ENCODE data around the gene NARF.

NARF gene

DNA sequence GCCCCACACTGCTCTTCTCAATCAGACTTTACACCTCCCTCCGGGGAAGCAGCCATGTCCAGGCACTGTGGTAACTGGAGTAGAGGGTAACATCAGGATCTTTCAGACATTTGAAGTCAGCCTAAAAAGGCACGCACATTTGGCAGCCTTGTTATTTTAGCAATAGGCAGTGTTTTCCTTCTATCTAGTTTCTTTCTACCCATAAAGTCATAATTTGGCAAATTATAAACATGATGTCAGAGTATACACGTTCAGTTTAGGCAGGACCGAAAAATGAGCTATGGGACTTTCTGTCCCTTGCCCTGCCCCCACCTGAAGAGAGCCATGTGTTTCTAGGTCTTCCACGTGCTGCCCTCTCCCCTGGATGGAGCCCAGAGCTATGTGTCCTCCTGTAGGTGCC is 21.1 kb downstream of the NARF start:
- no peak for DNase-seq

DNA sequence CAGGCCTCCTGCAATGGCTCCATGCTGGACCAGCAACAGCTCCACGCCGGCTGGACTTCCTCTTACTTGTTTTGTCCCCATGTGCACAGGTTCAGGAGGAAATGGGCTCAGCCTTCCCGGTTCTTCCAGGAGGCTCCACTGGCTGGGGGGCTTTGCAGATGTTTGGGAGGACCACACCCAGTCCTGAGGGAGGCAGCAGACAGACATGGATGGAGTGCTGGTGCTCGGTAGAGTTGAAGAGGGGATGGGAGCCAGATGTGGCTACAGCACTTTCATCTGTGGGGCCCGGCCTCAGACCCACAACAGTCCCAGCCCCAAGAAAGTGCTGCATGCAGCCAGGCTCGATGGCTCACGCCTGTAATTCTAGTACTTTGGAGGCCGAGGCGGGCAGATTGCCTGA is 21.8 kb downstream of the NARF start:
- no peak for DNase-seq

DNA sequence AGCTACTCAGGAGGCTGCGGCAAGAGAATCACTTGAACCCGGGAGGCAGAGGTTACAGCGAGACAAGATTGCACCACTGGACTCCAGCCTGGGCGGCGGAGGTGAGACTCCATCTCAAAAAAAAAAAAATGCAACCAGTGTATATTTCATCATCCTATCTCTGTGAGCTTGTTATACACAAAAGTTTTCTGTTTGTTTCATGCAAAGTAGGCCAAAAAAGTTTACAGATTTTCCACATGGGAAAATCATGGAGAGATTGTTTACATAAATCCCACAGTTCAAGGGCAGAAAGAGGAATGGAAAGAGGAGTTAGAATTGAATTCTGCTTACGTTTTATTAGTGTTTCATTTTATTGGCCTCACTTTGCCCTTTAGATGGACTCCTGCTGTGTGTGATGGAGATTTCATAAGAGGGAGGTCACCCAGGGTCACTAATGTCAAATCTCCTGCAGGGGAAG is 24.7 kb downstream of the NARF start:
- DNase-seq = no peak

DNA sequence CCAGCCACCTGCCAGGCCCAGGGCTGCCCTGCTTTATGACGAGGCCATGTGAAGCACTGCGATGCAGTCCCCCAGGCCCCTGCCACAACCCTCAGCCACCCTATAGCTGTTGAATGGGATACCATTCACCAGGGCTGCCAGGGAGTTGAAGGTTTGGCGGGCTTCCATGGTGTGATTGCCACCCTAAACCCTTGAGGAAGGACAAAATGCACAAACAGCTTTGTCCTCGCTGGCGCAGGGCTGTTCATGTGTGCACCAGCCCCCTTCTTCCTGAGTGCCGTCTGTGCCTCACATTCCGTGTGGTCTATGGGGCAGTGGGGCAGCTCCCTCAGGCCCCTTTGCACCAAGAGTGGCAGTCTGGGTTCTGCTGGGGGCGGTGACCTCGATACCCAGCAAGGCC is 25.3 kb downstream of the NARF start:
- no peak for DNase-seq

DNA sequence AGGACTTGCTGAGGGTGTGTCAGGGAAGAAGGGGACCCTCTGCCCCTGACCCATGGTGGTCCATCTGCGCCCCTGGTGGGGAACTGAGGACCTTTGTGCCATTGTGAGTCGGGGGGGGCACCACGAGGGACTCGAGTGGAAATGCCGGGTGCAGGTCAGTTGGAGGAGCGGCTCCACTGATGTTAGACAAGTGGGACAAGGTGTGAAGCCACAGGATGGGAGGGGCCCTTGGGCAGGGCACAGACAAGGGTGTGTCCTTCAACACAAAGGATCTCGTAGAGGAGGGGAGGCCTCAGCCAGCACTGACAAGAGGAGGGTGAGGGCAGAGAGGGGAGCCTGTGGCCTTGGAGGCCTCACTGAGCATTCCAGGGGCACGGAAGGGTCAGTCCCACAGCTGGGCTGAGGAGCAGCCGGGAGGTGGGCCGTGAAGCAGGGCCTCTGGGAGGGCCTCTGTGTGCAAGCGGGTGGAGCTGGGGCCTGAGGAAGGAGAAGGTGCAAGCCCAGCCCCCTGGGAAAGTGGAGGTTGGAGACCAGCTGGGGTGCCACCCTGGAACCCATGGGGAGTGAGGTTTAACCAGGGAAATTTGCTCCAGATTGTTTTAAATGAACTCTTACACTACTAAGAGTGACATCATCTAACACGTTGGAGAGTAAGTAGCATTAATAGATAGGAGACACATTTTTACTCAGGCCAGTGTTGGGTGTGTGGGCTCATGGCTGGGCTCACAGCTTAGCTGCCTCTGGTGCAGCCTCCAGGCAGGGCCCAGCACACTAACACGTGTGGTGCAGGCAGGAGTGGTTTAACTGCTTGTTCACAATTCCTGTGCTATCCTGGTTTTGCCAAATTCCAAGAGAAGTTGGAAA is 27.9 kb downstream of the NARF start:
- DNase-seq = no peak

DNA sequence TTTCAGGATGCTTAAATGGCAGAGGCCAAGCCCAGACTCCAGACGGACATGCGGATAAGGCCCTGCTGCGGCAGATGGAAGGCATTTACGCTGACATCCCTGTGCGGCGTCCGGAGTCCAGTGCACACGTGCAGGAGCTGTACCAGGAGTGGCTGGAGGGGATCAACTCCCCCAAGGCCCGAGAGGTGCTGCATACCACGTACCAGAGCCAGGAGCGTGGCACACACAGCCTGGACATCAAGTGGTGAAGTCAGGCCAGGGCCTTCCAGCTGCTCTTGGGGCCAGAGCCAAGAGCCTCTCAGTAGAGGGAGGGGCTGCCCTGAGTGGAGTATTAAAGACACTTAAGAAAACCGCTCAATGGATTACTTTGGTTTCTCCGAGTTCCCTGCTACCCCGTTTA is 29.4 kb downstream of the NARF start:
- DNase-seq = no peak

DNA sequence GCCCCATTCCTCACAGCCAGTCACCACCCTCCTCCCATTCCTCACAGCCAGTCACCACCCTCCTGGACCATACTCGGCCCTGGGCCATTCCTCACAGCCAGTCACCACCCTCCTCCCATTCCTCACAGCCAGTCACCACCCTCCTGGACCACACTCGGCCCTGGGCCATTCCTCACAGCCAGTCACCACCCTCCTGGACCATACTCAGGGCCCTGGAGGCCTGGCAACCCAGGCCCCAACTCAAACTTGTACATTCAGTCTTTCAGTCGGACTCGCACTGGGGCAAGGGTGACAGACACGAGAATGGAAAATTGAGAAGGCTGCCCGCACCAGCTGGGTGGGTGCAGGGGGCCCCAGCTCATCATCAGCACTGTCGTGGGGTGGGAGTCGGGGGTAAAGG is 30.6 kb downstream of the NARF start:
- DNase-seq = no peak

DNA sequence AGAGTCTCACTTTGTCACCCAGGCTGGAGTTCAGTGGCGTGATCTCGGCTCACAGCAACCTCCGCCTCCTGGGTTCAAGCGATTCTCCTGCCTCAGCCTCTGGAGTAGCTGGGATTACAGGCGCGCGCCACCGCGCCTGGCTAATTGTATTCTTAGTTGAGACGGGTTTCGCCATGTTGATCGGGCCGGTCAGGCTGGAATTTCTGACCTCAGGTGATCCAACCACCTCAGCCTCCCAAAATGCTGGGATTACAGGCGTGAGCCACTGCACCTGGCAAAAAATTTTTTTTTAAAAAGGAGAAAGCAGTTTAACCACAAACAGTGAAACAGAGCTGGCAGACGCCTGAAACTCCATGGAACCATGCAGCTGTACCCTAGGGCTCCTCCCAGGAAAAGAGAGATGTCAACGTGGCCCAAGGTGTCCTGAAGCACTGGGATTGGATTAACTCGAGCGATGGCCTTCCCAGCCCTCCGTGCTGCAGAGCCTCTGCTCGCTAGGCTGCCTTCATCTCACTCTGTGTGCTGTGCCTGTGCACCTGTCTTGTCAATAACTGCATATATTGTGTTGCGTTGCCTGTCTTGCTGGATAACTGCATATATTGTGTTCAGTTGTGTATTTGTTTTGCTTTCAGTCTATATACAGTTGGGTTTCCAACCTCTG is 31.4 kb downstream of the NARF start:
- no peak for DNase-seq

DNA sequence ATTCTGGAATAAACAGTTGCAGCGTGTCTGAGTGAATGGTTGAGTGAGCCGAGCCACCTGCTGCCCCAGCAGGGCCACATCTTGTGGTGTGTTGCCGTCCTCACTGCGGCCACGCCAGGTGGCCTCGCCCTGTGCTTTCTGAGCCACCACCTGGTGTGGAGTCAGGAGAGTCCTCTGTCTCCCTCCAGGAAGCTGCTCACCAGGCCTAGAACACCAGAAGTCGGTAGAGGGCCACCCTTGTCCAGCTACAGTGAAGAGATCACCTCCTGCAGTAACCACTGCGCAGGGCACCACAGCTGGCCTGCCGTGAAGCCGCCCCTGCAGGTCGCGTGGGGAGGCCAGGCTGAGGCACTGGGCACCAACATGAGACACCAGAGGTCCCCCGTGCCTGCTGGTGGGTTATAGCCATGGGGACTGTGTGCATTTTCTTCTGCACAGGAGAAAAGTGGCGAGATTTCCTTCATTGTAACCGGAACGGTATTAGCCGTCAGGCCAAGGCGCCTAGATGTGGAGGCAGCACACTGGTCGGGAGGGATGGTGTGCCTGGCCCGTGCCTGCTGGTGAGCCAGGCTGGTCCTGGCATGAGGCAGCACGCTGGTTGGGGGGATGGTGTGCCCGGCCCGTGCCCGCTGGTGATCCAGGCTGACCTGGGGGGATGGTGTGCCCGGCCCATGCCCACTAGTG is 32.1 kb downstream of the NARF start:
- DNase-seq = no peak

DNA sequence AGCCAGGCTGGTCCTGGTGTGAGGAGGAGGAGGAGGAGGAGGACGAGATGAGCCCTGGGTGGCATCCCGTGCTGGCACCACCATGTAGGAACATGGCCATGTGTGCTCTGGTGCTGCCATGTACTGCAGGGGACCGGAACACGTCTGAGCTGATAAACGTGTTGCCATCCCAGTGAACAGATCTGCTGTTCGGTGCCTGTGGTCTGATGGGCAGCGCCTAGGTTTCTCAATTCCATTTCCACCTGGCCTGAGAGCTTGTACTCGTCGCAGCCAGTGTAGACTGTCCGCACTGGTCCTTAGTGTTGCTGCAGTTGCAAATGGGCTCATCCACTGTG is 32.6 kb downstream of the NARF start:
- DNase-seq = no peak

DNA sequence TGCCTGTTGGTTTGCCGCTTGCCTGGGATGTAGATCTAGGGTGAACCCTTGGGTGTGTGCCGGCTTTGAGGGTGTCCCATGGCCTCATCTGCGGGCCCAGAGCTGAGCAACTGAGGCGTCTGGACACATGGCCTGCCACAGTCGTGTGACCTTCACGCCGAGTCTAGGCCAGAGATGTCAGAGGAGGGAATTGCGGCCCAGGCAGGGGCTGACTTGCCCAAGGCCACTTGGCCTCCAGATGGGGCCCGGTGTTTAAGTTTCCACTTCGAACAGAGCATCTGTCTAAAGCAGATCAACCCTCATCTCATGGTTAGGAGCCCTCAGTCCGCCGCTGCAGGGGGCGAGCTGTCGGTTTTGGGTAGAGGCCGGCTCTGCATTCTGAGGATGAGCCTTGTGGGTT is 33.0 kb downstream of the NARF start:
- DNase-seq = no peak

DNA sequence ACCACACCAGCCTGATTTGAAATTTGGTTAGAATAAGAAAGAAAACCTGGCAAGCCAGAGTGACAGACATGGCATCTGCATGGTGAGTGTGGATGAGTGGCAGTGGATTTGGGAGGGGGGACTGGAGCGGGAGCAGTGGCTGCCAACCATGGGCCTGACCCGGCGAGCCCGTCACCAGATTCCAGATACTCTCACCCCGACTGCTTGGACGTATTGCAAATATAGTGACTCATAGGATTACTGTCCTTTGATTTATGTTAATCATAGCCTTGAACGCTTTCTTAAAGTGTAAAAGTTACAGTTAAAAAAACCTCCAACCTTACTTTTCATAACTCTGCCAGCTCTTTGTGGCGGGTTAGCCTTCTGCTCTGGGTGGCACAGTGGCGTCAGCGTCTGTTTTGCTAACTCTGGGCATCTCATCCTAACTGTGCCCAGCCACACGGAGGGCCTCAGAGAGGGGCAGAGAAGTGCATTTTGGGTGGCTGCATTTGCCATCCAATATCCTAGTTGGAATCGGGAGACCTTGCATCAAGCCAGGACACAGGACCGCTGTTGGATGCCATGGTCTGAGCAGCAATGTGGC is 34.2 kb downstream of the NARF start:
- DNase-seq = no peak

DNA sequence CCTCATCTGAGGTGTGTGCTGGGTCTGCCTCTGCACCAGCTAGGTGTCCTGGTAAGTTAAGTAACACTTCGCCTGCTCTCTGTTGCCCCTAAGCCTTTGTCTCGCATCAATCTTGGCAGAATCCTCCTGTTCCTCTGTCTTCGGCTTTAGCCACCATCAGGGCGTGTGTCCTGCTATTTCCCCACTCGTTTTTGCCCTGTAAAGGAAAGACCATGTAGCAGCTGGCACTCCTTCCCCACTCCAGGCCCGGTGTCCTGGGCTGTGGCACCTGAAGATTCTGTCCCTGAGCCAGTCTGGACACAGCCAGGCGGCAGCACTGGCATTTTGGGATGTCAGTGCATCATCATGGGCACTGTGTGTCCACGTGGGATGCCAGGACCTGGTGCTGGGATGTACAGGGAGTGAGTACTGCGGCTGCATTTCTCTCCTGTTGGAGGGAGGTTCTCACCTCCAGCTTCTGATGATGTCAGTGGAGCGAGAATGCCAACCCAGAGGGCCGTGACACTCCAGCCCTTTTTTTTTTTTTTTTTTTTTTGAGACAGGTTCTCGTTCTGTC is 34.8 kb downstream of the NARF start:
- no peak for DNase-seq

DNA sequence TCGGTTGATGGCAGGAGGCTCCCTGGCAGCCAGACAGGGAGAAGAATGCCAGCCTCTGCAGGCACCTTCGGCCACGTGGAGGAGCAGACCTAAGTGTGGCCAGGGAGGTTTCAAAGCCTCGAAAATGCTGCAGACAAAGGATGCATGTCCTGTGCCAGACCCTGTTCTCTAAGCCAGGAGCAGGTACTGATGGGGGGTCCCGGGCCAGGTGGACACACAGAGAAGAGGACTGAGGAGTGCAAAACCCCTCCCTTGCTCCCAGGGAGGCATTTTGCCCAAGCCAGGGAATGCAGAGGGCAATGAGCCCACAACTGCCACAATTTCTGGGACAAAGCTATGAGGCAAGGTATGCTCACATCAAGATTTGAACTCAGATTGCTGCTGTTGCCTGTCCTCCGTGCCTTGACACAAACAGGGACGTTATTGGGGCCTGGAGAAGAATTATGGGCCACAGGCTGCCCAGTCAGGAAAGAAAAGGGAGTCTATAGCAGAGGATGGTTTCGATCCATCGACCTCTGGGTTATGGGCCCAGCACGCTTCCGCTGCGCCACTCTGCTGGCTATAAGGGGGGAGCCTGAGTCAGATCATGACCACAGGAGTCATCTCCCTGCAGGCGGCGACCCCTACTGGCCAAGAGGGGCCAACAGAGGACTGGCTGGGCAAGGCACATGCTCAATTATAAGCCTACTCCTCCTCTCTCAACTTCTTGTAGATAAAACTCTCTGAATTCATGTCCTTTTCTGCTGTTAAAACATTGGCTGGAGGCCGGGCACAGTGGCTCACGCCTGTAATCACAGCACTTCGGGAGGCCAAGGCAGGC is 35.9 kb downstream of the NARF start:
- peak; percentile 56 for DNase-seq

DNA sequence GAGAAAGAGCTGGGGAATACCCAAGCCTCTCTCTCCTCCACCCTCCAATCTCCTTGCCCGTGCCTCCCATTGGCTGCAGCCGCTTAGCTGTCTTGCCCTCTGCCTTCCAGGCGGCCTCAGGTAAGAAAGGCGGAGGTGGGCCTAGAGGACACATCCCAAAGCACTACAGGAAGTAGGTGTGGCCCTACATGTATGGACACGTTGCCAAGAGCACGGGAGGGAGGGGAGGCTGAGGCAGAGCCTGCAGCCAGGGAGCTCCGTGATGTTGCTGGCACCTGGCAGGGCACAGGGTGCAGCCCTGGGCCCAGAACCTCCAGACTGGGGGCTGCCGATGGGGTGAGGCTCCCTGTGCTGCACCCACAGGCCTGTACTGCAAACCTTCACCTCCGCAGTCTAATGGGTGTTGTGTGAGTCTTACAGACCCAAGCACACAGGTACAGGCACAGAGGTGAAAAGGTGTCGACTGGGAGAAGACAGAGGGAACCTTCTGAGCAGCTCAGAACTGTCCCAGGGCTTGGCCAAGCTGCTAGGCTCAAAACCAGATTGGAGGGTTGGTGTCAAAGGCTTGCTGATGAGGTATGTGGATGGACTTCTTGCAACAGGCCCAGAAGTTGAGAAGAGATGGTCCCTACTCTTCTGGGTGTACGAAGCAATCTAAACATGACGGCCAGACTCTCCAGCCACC is 37.4 kb downstream of the NARF start:
- peak; percentile 8 for DNase-seq

DNA sequence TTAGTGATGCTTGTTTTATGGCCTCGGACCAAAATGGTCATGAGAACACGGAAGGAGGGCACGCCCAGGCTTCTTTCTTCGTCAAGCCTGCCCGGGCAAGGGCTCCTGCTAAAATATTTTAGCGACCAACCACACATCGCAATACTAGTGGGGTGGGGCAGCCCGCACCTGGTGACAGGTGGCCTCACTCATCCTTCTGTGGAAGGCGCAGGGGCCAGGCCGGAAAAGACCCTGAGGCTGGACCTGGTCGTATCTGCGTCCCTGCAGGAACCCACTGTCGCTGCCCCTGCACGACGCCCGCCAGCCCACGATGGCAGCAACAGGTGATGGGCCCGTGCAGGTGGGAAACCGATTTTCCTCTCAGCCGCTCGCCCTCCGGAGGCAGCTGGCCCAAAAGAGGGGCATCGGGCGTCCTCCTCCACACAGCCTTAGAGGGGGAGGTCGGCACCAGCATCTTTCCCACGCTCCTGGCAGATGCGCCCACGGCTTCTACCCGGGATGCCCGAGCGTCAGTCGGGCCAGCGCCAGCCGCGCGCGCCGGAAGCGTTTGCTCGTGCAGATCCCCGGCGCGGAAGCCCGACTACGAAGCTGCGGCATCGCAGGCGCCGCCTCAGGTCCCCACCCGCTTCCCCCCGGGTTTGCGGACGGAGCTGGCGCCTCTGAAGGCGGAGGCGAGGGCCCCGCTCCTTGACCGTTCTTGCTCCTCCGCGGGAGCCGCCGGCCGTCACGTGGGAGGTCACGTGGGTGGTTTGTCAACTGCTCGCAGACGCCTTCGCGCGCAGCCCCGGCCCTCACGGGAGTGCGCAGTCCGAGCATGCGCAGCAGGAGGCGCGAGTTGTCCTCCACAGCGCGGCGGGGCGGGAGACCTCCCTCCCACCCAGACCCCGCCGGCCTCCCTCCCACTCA is 38.2 kb downstream of the NARF start:
- DNase-seq = peak; percentile 90

DNA sequence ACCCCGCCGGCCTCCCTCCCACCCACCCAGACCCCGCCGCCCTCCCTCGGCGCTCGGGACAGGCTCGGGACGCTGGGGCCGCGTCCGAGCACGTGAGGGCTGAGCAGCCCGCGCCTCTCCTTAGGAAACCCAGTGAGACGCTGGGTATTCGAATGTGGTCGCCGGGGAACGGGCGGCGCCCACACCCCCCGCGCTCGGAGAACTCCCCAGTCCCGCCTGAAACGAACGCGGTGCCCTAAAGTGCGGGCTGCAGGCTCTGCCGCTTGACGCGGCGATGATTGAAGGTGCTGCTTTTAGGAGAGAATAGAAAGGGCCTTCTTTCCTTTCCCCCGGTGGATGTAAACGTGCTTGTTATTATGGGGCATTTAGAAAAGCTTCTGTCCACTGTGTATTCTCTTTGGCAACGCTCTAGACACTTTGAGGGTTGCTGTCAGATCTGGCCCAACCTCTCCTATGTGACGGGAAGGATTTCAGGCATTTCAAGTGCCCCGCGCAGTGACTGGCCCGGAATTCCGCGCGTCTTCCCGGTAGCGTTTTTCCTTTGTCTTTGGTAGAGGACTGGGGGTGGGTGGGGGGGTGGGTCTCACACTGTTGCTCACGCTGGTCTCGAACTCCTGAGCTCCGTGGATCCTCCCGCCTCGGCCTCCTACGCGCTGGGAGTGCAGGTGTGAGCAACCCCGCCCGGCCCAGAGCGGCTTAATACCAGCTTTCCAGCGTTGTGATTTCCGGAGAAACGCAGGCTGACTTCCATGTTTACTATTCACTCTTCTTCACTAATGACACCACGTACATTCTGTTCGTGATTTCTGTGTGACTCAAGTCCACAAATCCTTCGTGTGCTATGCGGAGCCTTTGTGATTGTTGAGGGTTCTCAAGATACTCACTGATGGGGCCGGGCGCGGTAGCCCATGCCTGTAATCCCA is 39.2 kb downstream of the NARF start:
- DNase-seq = peak; percentile 33

DNA sequence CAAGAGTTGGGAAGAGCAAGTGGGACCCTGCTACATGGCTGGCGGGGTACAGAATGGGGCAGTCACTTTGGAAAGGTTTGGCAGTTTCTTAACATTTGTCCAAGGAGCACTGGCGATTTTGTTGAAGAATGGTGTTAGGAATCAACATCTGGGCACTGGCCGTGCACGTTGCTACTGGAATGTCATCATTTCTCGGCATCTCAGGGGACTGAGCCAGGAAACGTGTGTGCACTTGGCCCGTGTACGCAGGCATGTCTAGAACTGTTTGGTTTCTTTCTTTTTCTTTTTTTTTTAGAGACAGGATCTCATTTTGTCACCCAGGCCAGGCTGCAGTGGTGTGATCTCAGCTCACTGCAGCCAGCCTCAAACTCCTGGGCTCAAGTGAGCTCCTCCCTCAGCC is 43.7 kb downstream of the NARF start:
- no peak for DNase-seq

DNA sequence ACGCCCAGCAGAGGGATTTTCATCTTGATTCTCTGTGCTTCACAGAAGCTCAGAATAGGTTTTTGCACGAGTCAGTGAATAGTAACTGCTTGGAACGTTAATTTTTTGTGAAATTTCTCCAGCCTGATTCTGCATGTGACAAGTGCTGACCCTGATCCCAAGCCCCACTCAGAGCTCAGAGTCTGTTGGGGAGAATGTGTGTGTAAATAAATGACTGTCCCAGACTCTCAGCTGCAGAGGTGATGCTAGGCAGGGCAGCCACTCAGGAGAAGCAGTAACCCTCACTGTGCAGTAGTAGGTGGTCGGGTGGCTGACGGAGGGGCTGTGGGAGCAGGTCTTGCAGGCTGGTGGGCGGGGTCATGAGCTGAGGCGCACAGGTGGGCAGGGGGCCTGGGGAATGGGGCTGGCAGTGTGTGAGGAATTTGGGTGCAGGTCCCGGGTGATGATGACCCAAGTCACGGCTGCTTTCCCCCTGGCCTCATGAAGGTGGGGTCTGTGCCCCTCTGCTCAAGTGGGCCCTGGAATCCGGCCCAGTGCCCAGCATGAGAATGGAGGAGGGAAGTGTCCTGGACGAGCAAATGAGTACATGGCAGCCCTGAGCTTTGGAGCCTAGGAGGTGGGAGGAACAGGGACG is 44.7 kb downstream of the NARF start:
- no peak for DNase-seq

Data from NCI-H1105 treated with DMSO at 0.1 percent for 48 hours (cell line).